HG03432 (cell line): ENCODE measurements around the gene POLR3G.

Experiments used
- ATAC-seq: cut with Tn5 transposase; IDR thresholded peaks from one replicate; pipeline ENCODE4 v1.9.1; 2021; ENCODE audit warnings: mild to moderate bottlenecking, moderate library complexity; ENCODE audit not compliant: unreplicated experiment

Gene POLR3G

DNA sequence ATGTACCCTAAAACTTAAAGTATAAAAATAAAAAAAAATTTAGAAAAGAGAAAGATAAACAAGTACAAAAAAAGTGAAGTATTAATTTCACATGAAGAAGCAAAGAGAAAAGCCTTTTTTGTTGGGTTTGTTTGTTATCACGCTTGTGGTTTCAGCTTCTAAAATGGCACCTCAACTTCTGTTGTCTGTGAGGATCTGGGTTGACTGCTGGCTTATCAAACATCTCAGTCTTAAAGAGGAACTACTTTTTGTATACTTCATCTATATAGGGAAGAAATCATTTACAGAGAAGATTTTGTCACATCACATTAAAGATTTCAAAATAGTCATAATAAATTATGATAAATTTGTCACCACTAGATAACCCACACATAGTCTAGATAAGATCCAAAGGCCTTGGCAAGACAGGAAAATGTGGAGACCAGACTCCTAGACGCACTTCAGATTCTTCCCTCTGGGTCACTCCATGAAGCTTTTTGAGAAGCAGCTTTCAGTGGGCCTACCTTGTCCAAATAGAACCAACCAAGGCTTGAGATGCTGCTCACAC, 75.1 kb downstream of the POLR3G start:
- no peak for ATAC-seq

DNA sequence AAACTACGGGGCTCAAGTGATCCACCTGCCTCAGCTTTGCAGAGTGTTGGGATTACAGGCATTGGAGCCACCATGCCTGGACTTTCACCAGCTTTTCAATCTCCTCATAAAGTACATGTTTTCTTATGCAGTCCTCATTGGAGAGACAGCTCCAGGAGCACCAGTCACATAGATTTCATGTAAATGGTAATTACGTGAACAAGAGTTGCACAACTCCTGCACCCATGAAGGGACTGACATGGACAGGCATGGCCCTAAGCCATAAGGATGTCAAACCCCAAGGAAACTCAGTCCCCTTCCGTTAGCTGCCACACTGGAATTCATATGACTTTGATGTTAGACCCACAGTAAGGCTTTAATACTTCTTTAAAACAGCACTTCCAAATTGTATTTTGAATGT, 76.3 kb downstream of the POLR3G start:
- ATAC-seq = no peak

DNA sequence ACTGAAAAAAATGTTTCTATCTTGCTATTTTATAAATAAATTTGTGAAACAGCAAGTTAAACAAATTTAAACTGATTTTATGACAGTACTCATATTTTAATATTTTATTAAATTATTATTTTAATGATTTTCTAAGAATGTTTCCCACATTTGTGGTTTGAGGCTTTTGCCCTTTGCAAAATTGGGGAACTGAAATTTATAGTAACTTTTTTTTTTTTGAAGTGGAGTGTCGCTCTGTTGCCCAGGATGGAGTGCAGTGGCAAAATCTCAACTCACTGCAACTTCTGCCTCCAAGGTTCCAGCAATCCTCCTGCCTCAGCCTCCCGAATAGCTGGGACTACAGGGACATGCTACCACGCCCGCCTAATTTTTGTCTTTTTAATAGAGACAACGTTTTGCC, 76.7 kb downstream of the POLR3G start:
- no peak for ATAC-seq

DNA sequence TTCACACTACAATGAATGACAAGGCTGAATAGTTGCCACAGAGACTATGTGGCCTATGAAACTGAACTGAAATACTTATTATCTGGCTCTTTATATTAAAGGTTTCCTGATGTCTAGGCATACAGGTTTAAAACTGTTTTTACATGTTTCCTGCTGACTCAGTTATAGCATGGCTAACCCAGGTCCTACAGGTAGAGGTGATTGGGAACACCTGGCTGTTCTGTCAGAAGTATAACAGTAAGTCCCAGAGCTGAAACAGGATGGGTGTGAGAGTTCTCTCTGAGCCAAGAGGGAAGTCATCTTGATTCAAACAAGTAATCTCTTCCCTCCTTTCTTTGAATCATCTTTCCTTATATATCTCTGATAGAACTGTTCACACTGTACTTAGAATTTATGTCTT, 79.0 kb downstream of the POLR3G start:
- ATAC-seq = no peak

DNA sequence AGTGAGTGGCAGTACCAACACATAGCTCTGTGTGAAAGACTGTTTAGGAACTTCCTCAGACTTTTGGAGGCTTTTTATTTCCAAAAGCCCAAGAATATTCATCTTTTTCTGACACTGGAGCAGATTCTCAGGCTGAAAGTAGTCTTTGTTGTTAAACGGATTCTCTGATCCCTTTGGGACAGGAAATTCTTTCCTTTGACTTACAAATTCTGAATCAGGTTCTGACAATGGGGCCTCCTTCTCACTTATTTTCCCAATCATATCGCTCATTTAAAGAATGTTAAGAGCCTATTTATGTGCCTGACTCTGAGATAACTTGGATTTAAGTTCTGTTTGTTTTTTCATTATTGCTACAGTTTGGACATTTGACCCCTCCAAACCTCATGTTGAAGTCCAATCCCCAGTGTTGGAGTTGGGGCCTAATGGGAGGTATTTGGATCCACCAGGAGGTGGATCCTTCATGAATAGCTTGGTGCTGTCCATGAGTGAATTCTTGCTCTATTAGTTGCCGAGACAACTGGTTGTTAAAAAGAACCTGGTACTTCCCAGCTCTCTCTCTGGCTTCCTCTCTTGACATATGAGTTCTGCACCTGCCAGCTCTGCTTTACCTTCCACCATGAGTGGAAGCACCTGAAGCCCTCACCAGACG, 79.8 kb downstream of the POLR3G start:
- no peak for ATAC-seq

DNA sequence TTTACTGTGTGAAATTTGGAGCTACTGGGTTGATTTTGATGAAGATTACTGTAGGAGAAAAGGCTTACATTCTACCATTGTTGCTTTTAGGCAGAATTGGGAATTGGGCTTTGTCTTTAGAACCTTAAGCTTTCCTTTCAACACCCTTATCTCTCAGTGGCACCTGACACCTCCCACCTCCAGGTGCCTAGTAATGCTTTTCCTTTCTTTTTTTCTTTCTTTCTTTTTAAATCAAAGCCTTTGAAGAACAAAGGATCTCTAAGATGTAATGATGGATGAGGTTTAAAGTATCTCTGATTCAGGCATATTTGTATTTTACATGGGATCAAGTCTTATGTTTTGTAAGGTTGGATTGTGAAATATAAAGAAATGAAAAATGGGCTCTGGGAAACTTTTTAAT, 81.0 kb downstream of the POLR3G start:
- no peak for ATAC-seq

DNA sequence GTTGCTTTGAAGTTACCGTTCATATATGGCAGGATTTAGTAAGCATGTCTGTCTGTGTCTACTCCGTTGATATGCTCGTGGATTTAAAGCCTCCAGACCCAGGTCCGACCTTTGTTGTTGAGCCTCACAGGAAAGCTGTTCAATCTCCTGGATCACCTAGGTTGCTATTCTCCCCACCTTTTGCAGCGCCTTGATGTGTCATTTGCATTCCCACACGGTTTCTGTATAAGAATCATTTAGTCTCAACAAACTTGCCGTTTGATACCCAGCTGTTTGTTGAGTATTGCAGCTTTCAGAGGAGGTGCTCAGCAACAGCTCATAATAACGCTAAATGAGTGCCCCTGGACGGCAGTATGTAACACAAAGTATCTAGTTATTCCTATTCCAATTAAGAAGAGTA, 82.7 kb downstream of the POLR3G start:
- no peak for ATAC-seq

DNA sequence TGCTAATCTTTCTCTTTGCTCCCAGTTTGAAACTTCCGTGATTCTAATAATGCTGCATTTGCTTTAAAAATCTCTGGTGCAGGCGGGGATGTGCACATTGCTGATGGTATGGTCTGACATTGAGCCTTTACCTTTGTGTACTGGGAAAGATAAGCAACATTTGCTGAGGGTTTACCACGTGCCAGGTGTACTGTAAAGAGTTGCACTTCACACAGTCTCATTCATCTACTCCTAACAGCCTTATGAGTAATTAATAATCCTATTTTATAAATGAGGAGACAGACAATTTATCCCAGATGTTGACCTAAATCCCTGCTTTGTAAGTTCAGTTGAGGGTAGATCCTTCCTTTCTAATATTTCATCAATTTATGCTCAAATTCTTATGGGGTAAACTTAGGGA, 83.2 kb downstream of the POLR3G start:
- no peak for ATAC-seq

DNA sequence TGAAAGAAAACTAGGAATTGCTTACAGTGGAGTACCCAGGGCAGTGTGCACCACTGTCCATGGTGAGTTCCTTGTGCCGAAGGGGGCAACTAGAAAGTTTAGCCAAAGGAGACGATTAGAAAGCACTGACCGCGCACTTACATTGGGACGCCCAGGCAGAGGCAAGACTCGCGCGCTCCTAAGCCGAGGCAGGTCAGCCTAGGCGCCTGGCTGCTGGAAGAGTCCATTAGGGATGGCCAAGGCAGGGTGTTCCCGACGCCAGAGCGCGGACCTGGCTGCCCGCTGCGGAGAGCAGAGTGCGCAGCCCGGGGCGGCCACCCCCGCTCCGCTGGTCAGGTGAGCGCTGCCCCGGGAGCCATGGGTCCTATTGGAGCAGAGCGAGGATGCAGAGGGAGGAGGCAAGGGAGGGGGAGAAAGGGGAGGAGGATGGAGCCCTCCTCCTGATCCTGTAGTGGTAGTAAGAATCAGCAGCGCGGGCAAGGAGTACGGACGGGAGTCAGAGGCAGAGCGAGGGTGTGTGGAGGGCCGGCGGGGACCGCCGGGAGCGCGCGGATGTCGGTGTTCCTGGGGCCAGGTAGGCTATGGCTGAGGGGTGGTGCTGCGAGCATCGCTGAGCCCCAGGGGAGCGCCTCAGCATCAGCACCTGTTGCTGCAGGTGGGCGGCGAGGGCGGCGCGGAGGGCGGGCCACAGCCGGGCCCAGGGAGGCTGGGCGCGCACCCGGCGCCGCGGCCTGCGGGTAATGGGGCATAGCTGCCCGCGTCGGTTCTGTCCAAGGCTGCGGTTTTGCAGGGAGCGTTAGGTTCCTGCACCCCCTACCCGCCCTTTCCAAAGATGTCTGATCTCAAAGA, 83.9 kb downstream of the POLR3G start, which contains the start of gene ADGRV1:
TSS of gene ADGRV1 (plus strand) at position 454 of the 849 bp plus-strand sequence. CDS start at position 553, 99 bp downstream.
- ATAC-seq = peak; percentile 61

DNA sequence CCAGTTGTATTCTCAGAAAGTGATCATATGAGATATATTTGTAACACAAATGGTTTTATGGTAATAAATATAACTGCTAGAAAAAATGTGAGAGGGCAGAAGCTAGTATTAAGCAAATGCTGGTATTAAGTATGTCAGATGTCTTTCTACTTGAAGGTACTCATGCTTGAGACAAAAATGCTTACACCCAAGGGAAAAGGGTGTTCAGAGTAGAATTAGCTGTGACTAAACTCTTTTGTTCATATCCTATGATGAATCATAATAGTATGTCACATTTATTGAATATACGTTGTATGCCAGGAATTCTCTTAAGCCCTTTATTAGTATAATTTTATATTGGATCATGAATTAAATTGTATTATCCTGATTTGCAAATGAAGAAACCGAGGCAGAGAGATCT, 86.1 kb downstream of the POLR3G start:
- no peak for ATAC-seq

DNA sequence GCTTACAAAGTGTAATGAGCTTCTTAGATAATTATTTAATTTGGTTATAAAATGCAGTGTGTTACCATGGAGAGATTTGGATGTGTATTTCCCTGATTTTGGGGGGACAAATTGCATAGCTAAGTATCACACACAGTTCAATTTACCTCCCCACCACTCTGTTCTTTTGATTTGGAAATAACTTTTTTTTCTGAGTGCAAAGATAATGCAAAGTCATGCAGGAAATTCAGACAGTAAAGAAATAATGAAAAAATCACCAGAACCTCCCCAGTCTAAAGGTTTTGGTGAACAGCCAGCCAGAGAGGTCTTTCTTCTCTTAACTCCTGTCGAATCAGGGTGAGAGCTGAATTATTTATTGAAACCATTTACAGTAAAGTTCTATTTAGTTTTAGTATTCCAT, 87.1 kb downstream of the POLR3G start:
- no peak for ATAC-seq

DNA sequence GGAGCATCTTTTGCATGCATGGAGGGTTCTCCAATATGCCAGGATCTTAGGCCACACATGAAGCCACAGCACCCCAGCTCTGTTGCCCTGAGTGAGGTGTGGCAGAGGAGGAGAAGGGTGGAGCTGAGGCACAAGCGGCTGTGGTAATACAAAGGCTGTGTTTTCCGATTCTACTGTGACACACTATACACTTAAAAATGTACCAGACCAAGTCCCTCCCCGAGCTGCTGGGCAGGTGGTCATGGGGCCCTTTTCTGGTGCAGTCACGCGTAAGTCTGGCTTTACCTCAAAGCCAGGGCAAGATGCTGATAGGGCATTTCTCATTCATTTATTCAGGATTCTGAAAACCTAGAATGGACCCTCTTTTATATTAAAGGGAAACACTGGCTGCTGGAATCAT, 87.7 kb downstream of the POLR3G start:
- no peak for ATAC-seq

DNA sequence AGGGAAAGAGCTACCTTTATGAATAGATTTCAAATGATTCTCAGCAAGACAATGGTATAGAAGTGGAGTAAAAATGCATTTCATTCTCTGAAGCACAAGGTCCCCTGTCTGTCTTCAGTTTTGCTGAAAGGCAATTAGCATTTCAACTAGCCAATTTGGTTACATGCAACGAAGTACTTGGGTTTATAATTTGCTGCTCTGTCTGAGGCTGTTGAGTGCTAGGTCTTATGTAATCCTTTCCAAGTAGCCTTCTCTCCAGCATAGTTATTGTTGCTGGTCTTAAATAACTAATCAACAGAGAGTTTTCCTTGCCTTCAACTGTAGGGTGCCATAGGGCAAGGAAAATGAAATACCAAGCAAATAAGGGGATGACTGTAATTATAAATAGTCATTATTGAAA, 88.4 kb downstream of the POLR3G start:
- ATAC-seq = no peak
